ENCODE data around the gene SEC61G. TPM values are rescaled to one million over a fixed set of nuclear protein-coding genes. Genes with fewer than 3 reads are reported as not detected.
A peak's percentile ranks its signal among the peaks of the same experiment; 100 is the strongest.

SEC61G gene
- polyA plus RNA-seq, 2 donors = 132 to 290 TPM

- Histone ChIP-seq H3K36me3 (ENCODE audit: control insufficient read depth in 2 of 2, insufficient read depth in 2 of 2, low read length in 1 of 2) (no peaks in the 10 kb centered on the region), H3K27ac (ENCODE audit: low read depth in 2 of 2, low read length in 1 of 2) (no peak overlapping the region), H3K4me3 (ENCODE audit: low read depth in 1 of 2, low read length in 2 of 2) (peak overlapping the region; percentile 3 to 37), H3K27me3 (ENCODE audit: control insufficient read depth in 1 of 2, insufficient read depth in 2 of 2, low read length in 2 of 2) (peaks cover 0 to 2% of the 10 kb centered on the region in 2 donors), H3K9me3 (ENCODE audit: control insufficient read depth in 2 of 2, insufficient read depth in 1 of 2, low read depth in 1 of 2, low read length in 1 of 2) (no peaks in the 10 kb centered on the region), H3K4me1 (ENCODE audit: control insufficient read depth in 2 of 2, insufficient read depth in 2 of 2, low read length in 1 of 2) (no peaks in the 10 kb centered on the region)
- WGBS, 2 donors = 16 to 18% methylated on average over 18 of the region's 18 CpGs
Measured at GRCh38 chr7:54773472-54774399, 14.7 kb upstream of the SEC61G start.

GRCh38 chr7:54769203-54769602 is 10.2 kb upstream of the SEC61G start:
- 84 to 87% methylated on average over 2 of the region's 2 CpGs for WGBS, 2 donors
- H3K9me3 ChIP-seq (ENCODE audit: control insufficient read depth in 2 of 2, insufficient read depth in 1 of 2, low read depth in 1 of 2, low read length in 1 of 2) = no peaks in the 10 kb centered on the region
- H3K27me3 ChIP-seq (ENCODE audit: control insufficient read depth in 1 of 2, insufficient read depth in 2 of 2, low read length in 2 of 2) = peaks cover 0 to 2% of the 10 kb centered on the region in 2 donors
- no peak overlapping the region for H3K4me3 ChIP-seq (ENCODE audit: low read depth in 1 of 2, low read length in 2 of 2)
- no peaks in the 10 kb centered on the region for H3K4me1 ChIP-seq (ENCODE audit: control insufficient read depth in 2 of 2, insufficient read depth in 2 of 2, low read length in 1 of 2)
- H3K27ac ChIP-seq (ENCODE audit: low read depth in 2 of 2, low read length in 1 of 2) = no peak overlapping the region
- H3K36me3 ChIP-seq (ENCODE audit: control insufficient read depth in 2 of 2, insufficient read depth in 2 of 2, low read length in 1 of 2) = no peaks in the 10 kb centered on the region

GRCh38 chr7:54764861-54765260 is 5.8 kb upstream of the SEC61G start:
- Histone ChIP-seq H3K4me3 (ENCODE audit: low read depth in 1 of 2, low read length in 2 of 2) (no peak overlapping the region), H3K27ac (ENCODE audit: low read depth in 2 of 2, low read length in 1 of 2) (no peak overlapping the region), H3K27me3 (ENCODE audit: control insufficient read depth in 1 of 2, insufficient read depth in 2 of 2, low read length in 2 of 2) (peaks cover 0 to 2% of the 10 kb centered on the region in 2 donors), H3K4me1 (ENCODE audit: control insufficient read depth in 2 of 2, insufficient read depth in 2 of 2, low read length in 1 of 2) (no peaks in the 10 kb centered on the region), H3K9me3 (ENCODE audit: control insufficient read depth in 2 of 2, insufficient read depth in 1 of 2, low read depth in 1 of 2, low read length in 1 of 2) (no peaks in the 10 kb centered on the region), H3K36me3 (ENCODE audit: control insufficient read depth in 2 of 2, insufficient read depth in 2 of 2, low read length in 1 of 2) (no peaks in the 10 kb centered on the region)
- 87 to 91% methylated on average over 9 of the region's 9 CpGs for WGBS, 2 donors

- WGBS, 2 donors = 68% methylated on average over 6 of the region's 6 CpGs
Measured at GRCh38 chr7:54757711-54758110, 1.3 kb downstream of the SEC61G start.

GRCh38 chr7:54749200-54749599 is 9.8 kb downstream of the SEC61G start:
- Histone ChIP-seq H3K4me3 (ENCODE audit: low read depth in 1 of 2, low read length in 2 of 2) (no peak overlapping the region), H3K4me1 (ENCODE audit: control insufficient read depth in 2 of 2, insufficient read depth in 2 of 2, low read length in 1 of 2) (no peaks in the 10 kb centered on the region), H3K36me3 (ENCODE audit: control insufficient read depth in 2 of 2, insufficient read depth in 2 of 2, low read length in 1 of 2) (peaks cover 5 to 10% of the 10 kb centered on the region in 2 donors), H3K27me3 (ENCODE audit: control insufficient read depth in 1 of 2, insufficient read depth in 2 of 2, low read length in 2 of 2) (no peaks in the 10 kb centered on the region), H3K27ac (ENCODE audit: low read depth in 2 of 2, low read length in 1 of 2) (no peak overlapping the region), H3K9me3 (ENCODE audit: control insufficient read depth in 2 of 2, insufficient read depth in 1 of 2, low read depth in 1 of 2, low read length in 1 of 2) (no peaks in the 10 kb centered on the region)
- WGBS, 2 donors = 76 to 91% methylated on average over 6 of the region's 6 CpGs

More at GRCh38 chr7:54757711-54758110, 1.3 kb downstream of the SEC61G start:
- Histone ChIP-seq H3K4me1 (ENCODE audit: control insufficient read depth in 2 of 2, insufficient read depth in 2 of 2, low read length in 1 of 2) (no peaks in the 10 kb centered on the region), H3K27me3 (ENCODE audit: control insufficient read depth in 1 of 2, insufficient read depth in 2 of 2, low read length in 2 of 2) (no peaks in the 10 kb centered on the region), H3K36me3 (ENCODE audit: control insufficient read depth in 2 of 2, insufficient read depth in 2 of 2, low read length in 1 of 2) (no peaks in the 10 kb centered on the region), H3K9me3 (ENCODE audit: control insufficient read depth in 2 of 2, insufficient read depth in 1 of 2, low read depth in 1 of 2, low read length in 1 of 2) (no peaks in the 10 kb centered on the region), H3K4me3 (ENCODE audit: low read depth in 1 of 2, low read length in 2 of 2) (peak overlapping the region in 1 of 2 donors; percentile 91), H3K27ac (ENCODE audit: low read depth in 2 of 2, low read length in 1 of 2) (no peak overlapping the region)

- H3K27ac ChIP-seq (ENCODE audit: low read depth in 2 of 2, low read length in 1 of 2) = no peak overlapping the region
- WGBS, 2 donors = 97% methylated on average over 5 of the region's 5 CpGs
- H3K36me3 ChIP-seq (ENCODE audit: control insufficient read depth in 2 of 2, insufficient read depth in 2 of 2, low read length in 1 of 2) = peaks cover 5 to 10% of the 10 kb centered on the region in 2 donors
- no peak overlapping the region for H3K4me3 ChIP-seq (ENCODE audit: low read depth in 1 of 2, low read length in 2 of 2)
- H3K27me3 ChIP-seq (ENCODE audit: control insufficient read depth in 1 of 2, insufficient read depth in 2 of 2, low read length in 2 of 2) = no peaks in the 10 kb centered on the region
- no peaks in the 10 kb centered on the region for H3K9me3 ChIP-seq (ENCODE audit: control insufficient read depth in 2 of 2, insufficient read depth in 1 of 2, low read depth in 1 of 2, low read length in 1 of 2)
- no peaks in the 10 kb centered on the region for H3K4me1 ChIP-seq (ENCODE audit: control insufficient read depth in 2 of 2, insufficient read depth in 2 of 2, low read length in 1 of 2)
Measured at GRCh38 chr7:54747234-54747633, 11.8 kb downstream of the SEC61G start.

- no peak overlapping the region for H3K4me3 ChIP-seq (ENCODE audit: low read depth in 1 of 2, low read length in 2 of 2)
- H3K4me1 ChIP-seq (ENCODE audit: control insufficient read depth in 2 of 2, insufficient read depth in 2 of 2, low read length in 1 of 2) = no peaks in the 10 kb centered on the region
- peaks cover 0 to 3% of the 10 kb centered on the region in 2 donors for H3K36me3 ChIP-seq (ENCODE audit: control insufficient read depth in 2 of 2, insufficient read depth in 2 of 2, low read length in 1 of 2)
- no peak overlapping the region for H3K27ac ChIP-seq (ENCODE audit: low read depth in 2 of 2, low read length in 1 of 2)
- 95 to 99% methylated on average over 1 of the region's 1 CpG for WGBS, 2 donors
- H3K27me3 ChIP-seq (ENCODE audit: control insufficient read depth in 1 of 2, insufficient read depth in 2 of 2, low read length in 2 of 2) = no peaks in the 10 kb centered on the region
- H3K9me3 ChIP-seq (ENCODE audit: control insufficient read depth in 2 of 2, insufficient read depth in 1 of 2, low read depth in 1 of 2, low read length in 1 of 2) = no peaks in the 10 kb centered on the region
Measured at GRCh38 chr7:54743580-54743979, 15.4 kb downstream of the SEC61G start.

GRCh38 chr7:54738737-54739136 is 20.3 kb downstream of the SEC61G start:
- 88 to 93% methylated on average over 1 of the region's 1 CpG for WGBS, 2 donors
- H3K4me1 ChIP-seq (ENCODE audit: control insufficient read depth in 2 of 2, insufficient read depth in 2 of 2, low read length in 1 of 2) = no peaks in the 10 kb centered on the region
- no peaks in the 10 kb centered on the region for H3K36me3 ChIP-seq (ENCODE audit: control insufficient read depth in 2 of 2, insufficient read depth in 2 of 2, low read length in 1 of 2)
- H3K27me3 ChIP-seq (ENCODE audit: control insufficient read depth in 1 of 2, insufficient read depth in 2 of 2, low read length in 2 of 2) = no peaks in the 10 kb centered on the region
- no peaks in the 10 kb centered on the region for H3K9me3 ChIP-seq (ENCODE audit: control insufficient read depth in 2 of 2, insufficient read depth in 1 of 2, low read depth in 1 of 2, low read length in 1 of 2)
- H3K27ac ChIP-seq (ENCODE audit: low read depth in 2 of 2, low read length in 1 of 2) = no peak overlapping the region
- H3K4me3 ChIP-seq (ENCODE audit: low read depth in 1 of 2, low read length in 2 of 2) = no peak overlapping the region

GRCh38 chr7:54729107-54729506 is 29.9 kb downstream of the SEC61G start:
- H3K36me3 ChIP-seq (ENCODE audit: control insufficient read depth in 2 of 2, insufficient read depth in 2 of 2, low read length in 1 of 2) = no peaks in the 10 kb centered on the region
- H3K9me3 ChIP-seq (ENCODE audit: control insufficient read depth in 2 of 2, insufficient read depth in 1 of 2, low read depth in 1 of 2, low read length in 1 of 2) = no peaks in the 10 kb centered on the region
- H3K27ac ChIP-seq (ENCODE audit: low read depth in 2 of 2, low read length in 1 of 2) = no peak overlapping the region
- no peaks in the 10 kb centered on the region for H3K4me1 ChIP-seq (ENCODE audit: control insufficient read depth in 2 of 2, insufficient read depth in 2 of 2, low read length in 1 of 2)
- H3K27me3 ChIP-seq (ENCODE audit: control insufficient read depth in 1 of 2, insufficient read depth in 2 of 2, low read length in 2 of 2) = no peaks in the 10 kb centered on the region
- H3K4me3 ChIP-seq (ENCODE audit: low read depth in 1 of 2, low read length in 2 of 2) = no peak overlapping the region
- 57% methylated on average over 1 of the region's 1 CpG for WGBS, 2 donors

- Histone ChIP-seq H3K9me3 (ENCODE audit: control insufficient read depth in 2 of 2, insufficient read depth in 1 of 2, low read depth in 1 of 2, low read length in 1 of 2) (no peaks in the 10 kb centered on the region), H3K4me1 (ENCODE audit: control insufficient read depth in 2 of 2, insufficient read depth in 2 of 2, low read length in 1 of 2) (no peaks in the 10 kb centered on the region), H3K4me3 (ENCODE audit: low read depth in 1 of 2, low read length in 2 of 2) (no peak overlapping the region), H3K36me3 (ENCODE audit: control insufficient read depth in 2 of 2, insufficient read depth in 2 of 2, low read length in 1 of 2) (no peaks in the 10 kb centered on the region), H3K27me3 (ENCODE audit: control insufficient read depth in 1 of 2, insufficient read depth in 2 of 2, low read length in 2 of 2) (no peaks in the 10 kb centered on the region), H3K27ac (ENCODE audit: low read depth in 2 of 2, low read length in 1 of 2) (no peak overlapping the region)
- WGBS, 2 donors = 36 to 51% methylated on average over 4 of the region's 4 CpGs
Measured at GRCh38 chr7:54728411-54728810, 30.6 kb downstream of the SEC61G start.
